ENCODE data around the gene WDFY3. TPM values are rescaled to one million over a fixed set of nuclear protein-coding genes. Genes with fewer than 3 reads are reported as not detected.

The WDFY3 gene
- total RNA-seq, 1 experiment from 2014 or later, result 39.9 TPM

DNA sequence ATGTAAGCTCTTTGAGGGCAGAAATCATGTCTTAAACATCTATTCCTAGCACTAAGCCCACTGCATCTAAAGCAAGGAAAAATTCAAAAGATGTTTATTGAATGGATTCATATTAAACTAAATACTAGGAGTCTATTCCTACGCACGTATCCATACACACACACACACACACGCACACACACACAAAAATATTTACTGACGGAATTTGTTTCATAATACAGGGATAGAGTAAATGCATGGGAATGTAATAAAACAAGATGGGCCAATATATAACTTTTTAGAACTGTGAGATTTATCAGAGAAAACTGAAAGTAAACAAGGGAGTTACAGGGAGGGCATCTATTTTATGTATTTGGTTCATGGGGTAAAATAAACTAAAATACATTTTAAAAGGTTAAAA lies 57.6 kb downstream of the WDFY3 start:
- ChIA-PET POLR2A (no interaction called here), CTCF (no interaction called here), RAD21 (ENCODE audit: low non-redundant PET in 1 of 2, low total read pairs in 2 of 2, uncharacterized antibody in 2 of 2, unreplicated experiment in 2 of 2) (no interaction called here)
- Histone ChIP-seq H2AFZ (ENCODE audit: low read depth, low read length, poor library complexity, severe bottlenecking) (no peak overlapping the region), H3K4me1 (ENCODE audit: control insufficient read depth in 1 of 2, insufficient read depth in 2 of 2, low read length in 2 of 2) (no peaks in the 10 kb centered on the region), H3K27me3 (ENCODE audit: insufficient read depth, low read length) (no peaks in the 10 kb centered on the region), H3K9me2 (ENCODE audit: insufficient read depth) (no peaks in the 10 kb centered on the region), H3K4me3 (replicated peaks in 1 of 2; ENCODE audit: low read depth in 1 of 2, low read length in 2 of 2) (no peak overlapping the region), H3K36me3 (ENCODE audit: control insufficient read depth in 1 of 2, insufficient read depth in 2 of 2, low read length in 2 of 2) (no peaks in the 10 kb centered on the region), H3K9ac (ENCODE audit: low read length) (no peak overlapping the region), H3K4me2 (ENCODE audit: low read length) (no peak overlapping the region), H4K20me1 (ENCODE audit: insufficient read depth) (no peaks in the 10 kb centered on the region), H3K79me2 (ENCODE audit: insufficient read depth, low read length) (no peaks in the 10 kb centered on the region), H3K9me3 (ENCODE audit: control insufficient read depth in 1 of 2, insufficient read depth in 1 of 2, low read depth in 1 of 2, low read length in 2 of 2) (no peaks in the 10 kb centered on the region), H3K27ac (ENCODE audit: low read depth, low read length) (no peak overlapping the region)
- intact Hi-C loops (cut with micrococcal nuclease), result no loop called here
- TF ChIP-seq TCF7L2 (IDR thresholded peaks at IDR 0.05; ENCODE audit: borderline replicate concordance, extremely low read depth, insufficient read depth, insufficient read length) (no peak), CBX3 (IDR thresholded peaks at IDR 0.05; ENCODE audit: low read depth) (no peak), POLR2A (IDR thresholded peaks at IDR 0.05; ENCODE audit: borderline replicate concordance, extremely low read depth, insufficient read depth, insufficient read length) (no peak), ZFX (IDR thresholded peaks at IDR 0.05) (no peak)
- TF ChIP-seq, protein P1, sequence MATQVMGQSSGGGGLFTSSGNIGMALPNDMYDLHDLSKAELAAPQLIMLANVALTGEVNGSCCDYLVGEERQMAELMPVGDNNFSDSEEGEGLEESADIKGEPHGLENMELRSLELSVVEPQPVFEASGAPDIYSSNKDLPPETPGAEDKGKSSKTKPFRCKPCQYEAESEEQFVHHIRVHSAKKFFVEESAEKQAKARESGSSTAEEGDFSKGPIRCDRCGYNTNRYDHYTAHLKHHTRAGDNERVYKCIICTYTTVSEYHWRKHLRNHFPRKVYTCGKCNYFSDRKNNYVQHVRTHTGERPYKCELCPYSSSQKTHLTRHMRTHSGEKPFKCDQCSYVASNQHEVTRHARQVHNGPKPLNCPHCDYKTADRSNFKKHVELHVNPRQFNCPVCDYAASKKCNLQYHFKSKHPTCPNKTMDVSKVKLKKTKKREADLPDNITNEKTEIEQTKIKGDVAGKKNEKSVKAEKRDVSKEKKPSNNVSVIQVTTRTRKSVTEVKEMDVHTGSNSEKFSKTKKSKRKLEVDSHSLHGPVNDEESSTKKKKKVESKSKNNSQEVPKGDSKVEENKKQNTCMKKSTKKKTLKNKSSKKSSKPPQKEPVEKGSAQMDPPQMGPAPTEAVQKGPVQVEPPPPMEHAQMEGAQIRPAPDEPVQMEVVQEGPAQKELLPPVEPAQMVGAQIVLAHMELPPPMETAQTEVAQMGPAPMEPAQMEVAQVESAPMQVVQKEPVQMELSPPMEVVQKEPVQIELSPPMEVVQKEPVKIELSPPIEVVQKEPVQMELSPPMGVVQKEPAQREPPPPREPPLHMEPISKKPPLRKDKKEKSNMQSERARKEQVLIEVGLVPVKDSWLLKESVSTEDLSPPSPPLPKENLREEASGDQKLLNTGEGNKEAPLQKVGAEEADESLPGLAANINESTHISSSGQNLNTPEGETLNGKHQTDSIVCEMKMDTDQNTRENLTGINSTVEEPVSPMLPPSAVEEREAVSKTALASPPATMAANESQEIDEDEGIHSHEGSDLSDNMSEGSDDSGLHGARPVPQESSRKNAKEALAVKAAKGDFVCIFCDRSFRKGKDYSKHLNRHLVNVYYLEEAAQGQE (IDR thresholded peaks at IDR 0.05; ENCODE audit: low read depth), result no peak
- no peak for ATAC-seq
- DNase-seq (ENCODE audit: low read depth, low spot score), result no peak
- BruUV-seq (replicated peaks), result no TSS peak

DNA sequence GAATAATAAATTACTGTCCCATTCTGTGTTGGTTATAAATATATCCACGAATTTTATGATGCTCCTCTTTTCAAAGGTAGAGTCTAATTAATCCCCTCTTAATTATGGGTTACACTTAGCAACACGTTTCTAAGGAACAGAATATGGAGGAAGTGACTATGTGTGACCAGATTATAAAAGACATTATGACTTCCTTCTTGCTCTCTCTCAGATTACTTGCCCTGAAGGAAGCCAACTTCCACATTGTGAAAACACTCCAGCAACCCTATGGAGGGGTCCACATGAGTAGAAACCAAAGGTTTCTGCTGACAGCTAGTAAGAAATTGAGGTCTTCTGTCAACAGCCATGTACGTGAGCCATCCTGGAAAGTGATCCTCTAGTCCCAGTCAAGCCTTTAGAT lies 59.3 kb downstream of the WDFY3 start:
- H3K9me3 ChIP-seq (ENCODE audit: control insufficient read depth in 1 of 2, insufficient read depth in 1 of 2, low read depth in 1 of 2, low read length in 2 of 2), result no peaks in the 10 kb centered on the region
- H3K27me3 ChIP-seq (ENCODE audit: insufficient read depth, low read length), result no peaks in the 10 kb centered on the region
- TF ChIP-seq JUND (IDR thresholded peaks at IDR 0.05) (no peak), EGR1 (IDR thresholded peaks at IDR 0.05; ENCODE audit: low read depth) (no peak), SIN3A (IDR thresholded peaks at IDR 0.05; ENCODE audit: low read depth) (no peak), CBX3 (IDR thresholded peaks at IDR 0.05; ENCODE audit: low read depth) (no peak), RAD21 (IDR thresholded peaks at IDR 0.05; ENCODE audit: low read depth) (no peak), EZH2 (IDR thresholded peaks at IDR 0.05) (no peak), POLR2A (IDR thresholded peaks at IDR 0.05; ENCODE audit: borderline replicate concordance, extremely low read depth, insufficient read depth, insufficient read length) (no peak)
- TF ChIP-seq, protein P2, sequence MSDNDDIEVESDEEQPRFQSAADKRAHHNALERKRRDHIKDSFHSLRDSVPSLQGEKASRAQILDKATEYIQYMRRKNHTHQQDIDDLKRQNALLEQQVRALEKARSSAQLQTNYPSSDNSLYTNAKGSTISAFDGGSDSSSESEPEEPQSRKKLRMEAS (IDR thresholded peaks at IDR 0.05), result no peak
- TF ChIP-seq, protein P3, sequence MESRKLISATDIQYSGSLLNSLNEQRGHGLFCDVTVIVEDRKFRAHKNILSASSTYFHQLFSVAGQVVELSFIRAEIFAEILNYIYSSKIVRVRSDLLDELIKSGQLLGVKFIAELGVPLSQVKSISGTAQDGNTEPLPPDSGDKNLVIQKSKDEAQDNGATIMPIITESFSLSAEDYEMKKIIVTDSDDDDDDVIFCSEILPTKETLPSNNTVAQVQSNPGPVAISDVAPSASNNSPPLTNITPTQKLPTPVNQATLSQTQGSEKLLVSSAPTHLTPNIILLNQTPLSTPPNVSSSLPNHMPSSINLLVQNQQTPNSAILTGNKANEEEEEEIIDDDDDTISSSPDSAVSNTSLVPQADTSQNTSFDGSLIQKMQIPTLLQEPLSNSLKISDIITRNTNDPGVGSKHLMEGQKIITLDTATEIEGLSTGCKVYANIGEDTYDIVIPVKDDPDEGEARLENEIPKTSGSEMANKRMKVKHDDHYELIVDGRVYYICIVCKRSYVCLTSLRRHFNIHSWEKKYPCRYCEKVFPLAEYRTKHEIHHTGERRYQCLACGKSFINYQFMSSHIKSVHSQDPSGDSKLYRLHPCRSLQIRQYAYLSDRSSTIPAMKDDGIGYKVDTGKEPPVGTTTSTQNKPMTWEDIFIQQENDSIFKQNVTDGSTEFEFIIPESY (IDR thresholded peaks at IDR 0.05; ENCODE audit: extremely low read depth, insufficient replicate concordance, low read length), result no peak
- TF ChIP-seq, protein P4, sequence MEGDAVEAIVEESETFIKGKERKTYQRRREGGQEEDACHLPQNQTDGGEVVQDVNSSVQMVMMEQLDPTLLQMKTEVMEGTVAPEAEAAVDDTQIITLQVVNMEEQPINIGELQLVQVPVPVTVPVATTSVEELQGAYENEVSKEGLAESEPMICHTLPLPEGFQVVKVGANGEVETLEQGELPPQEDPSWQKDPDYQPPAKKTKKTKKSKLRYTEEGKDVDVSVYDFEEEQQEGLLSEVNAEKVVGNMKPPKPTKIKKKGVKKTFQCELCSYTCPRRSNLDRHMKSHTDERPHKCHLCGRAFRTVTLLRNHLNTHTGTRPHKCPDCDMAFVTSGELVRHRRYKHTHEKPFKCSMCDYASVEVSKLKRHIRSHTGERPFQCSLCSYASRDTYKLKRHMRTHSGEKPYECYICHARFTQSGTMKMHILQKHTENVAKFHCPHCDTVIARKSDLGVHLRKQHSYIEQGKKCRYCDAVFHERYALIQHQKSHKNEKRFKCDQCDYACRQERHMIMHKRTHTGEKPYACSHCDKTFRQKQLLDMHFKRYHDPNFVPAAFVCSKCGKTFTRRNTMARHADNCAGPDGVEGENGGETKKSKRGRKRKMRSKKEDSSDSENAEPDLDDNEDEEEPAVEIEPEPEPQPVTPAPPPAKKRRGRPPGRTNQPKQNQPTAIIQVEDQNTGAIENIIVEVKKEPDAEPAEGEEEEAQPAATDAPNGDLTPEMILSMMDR (IDR thresholded peaks at IDR 0.05 in 2 of 3, conservative IDR thresholded peaks at IDR 0.05 in 1 of 3; ENCODE audit: borderline replicate concordance in 1 of 3, insufficient read depth in 1 of 3, low read depth in 2 of 3, low read length in 2 of 3), result no peak
- no peak overlapping the region for H2AFZ ChIP-seq (ENCODE audit: low read depth, low read length, poor library complexity, severe bottlenecking)
- no peak for ATAC-seq
- POLR2A ChIA-PET, result no interaction called here
- H3K36me3 ChIP-seq (ENCODE audit: control insufficient read depth in 1 of 2, insufficient read depth in 2 of 2, low read length in 2 of 2), result no peaks in the 10 kb centered on the region
- RAD21 ChIA-PET (ENCODE audit: low non-redundant PET in 1 of 2, low total read pairs in 2 of 2, uncharacterized antibody in 2 of 2, unreplicated experiment in 2 of 2), result no interaction called here
- CTCF ChIA-PET, result no interaction called here
- no peak overlapping the region for H3K27ac ChIP-seq (ENCODE audit: low read depth, low read length)
- intact Hi-C loops (cut with micrococcal nuclease), result no loop called here
- no peak overlapping the region for H3K9ac ChIP-seq (ENCODE audit: low read length)
- no peaks in the 10 kb centered on the region for H3K9me2 ChIP-seq (ENCODE audit: insufficient read depth)
- H3K4me1 ChIP-seq (ENCODE audit: control insufficient read depth in 1 of 2, insufficient read depth in 2 of 2, low read length in 2 of 2), result no peaks in the 10 kb centered on the region
- no TSS peak for BruUV-seq (replicated peaks)
- no peak for DNase-seq (ENCODE audit: low read depth, low spot score)
- no peak overlapping the region for H3K4me2 ChIP-seq (ENCODE audit: low read length)
- no peak overlapping the region for H3K4me3 ChIP-seq (replicated peaks in 1 of 2; ENCODE audit: low read depth in 1 of 2, low read length in 2 of 2)
- no peaks in the 10 kb centered on the region for H4K20me1 ChIP-seq (ENCODE audit: insufficient read depth)
- no peaks in the 10 kb centered on the region for H3K79me2 ChIP-seq (ENCODE audit: insufficient read depth, low read length)

All from HCT116 (cell line).